Thyroid gland (tissue), 4 donors: ENCODE measurements around the gene TMEM239. TPM values are rescaled to one million over a fixed set of nuclear protein-coding genes. Genes with fewer than 3 reads are reported as not detected.
A peak's percentile ranks its signal among the peaks of the same experiment; 100 is the strongest.
"Not testable (repeated sequence)": the region's sequence is repeated elsewhere in the genome, so short reads cannot be mapped to it uniquely, and the experiment has no call there.

ENCODE experiments used
- DNase-seq, 2 donors: peaks; one replicate each; pipeline ENCODE4 v3.0.0-alpha.2; 2019
- H3K27ac ChIP-seq, 3 donors: fragments of 200-600 bp; sonication (generic); 1 replicate in 2 of 3; 2 replicates in 1 of 3; pipeline ENCODE4 v1.5.1; 2016 to 2019; ENCODE audit warnings: mild to moderate bottlenecking in 1 of 3, moderate library complexity in 1 of 3
- H3K27me3 ChIP-seq: fragments of 200-600 bp; sonication (generic); one replicate; pipeline ENCODE4 v1.5.1; 2019
- H3K36me3 ChIP-seq, 2 donors: fragments of 200-600 bp; sonication (generic); one replicate each; pipeline ENCODE4 v1.5.1; 2016 to 2019
- H3K4me1 ChIP-seq, 2 donors: fragments of 200-600 bp; sonication (generic); one replicate each; pipeline ENCODE4 v1.5.1; 2017 to 2019
- H3K4me3 ChIP-seq, 3 donors: fragments of 200-600 bp; sonication (generic); replicated peaks in 1 of 3; 1 replicate in 2 of 3; 2 replicates in 1 of 3; pipeline ENCODE4 v1.5.1; 2016; ENCODE audit warnings: mild to moderate bottlenecking in 1 of 3
- H3K9me3 ChIP-seq: fragments of 200-600 bp; sonication (generic); one replicate; pipeline ENCODE4 v1.5.1; 2017
- POLR2A ChIP-seq, 2 donors: fragments of 450-650 bp; IDR thresholded peaks; one replicate each; pipeline ENCODE4 v1.6.1; 2017; ENCODE audit warnings: antibody characterized with exemption in 2 of 2, mild to moderate bottlenecking in 2 of 2, moderate library complexity in 1 of 2
- WGBS, 2 donors: methylation state at CpG; one replicate each; pipeline ENCODE4 v1.1.5; 2017; 5-methylcytosine and 5-hydroxymethylcytosine counted together
- intact Hi-C: fragments of 100-400 bp; cut with DNase I; formaldehyde crosslinking; loops from one replicate; pipeline ENCODE4 v1.15.1; 2023
- total RNA-seq, 4 donors: library from RNA; depleted of rRNA; stranded (reverse); fragments of >200 nt; gene quantifications; one replicate each; pipeline ENCODE4 v1.2.3, GENCODE V29; 2016
- TF ChIP-seq, protein P1 (sequence below), 6 experiments: fragments of 200-600 bp in 3 of 6; fragments of 450-650 bp in 3 of 6; sonication (generic) in 3 of 6; IDR thresholded peaks; one replicate each; pipeline ENCODE4 v1.5.1; 2016 to 2019; ENCODE audit warnings: antibody characterized with exemption in 6 of 6, mild to moderate bottlenecking in 2 of 6, inconsistent platforms in 1 of 6, moderate library complexity in 1 of 6

The TMEM239 gene
- total RNA-seq, 4 donors from 2014 or later: not detected

DNA sequence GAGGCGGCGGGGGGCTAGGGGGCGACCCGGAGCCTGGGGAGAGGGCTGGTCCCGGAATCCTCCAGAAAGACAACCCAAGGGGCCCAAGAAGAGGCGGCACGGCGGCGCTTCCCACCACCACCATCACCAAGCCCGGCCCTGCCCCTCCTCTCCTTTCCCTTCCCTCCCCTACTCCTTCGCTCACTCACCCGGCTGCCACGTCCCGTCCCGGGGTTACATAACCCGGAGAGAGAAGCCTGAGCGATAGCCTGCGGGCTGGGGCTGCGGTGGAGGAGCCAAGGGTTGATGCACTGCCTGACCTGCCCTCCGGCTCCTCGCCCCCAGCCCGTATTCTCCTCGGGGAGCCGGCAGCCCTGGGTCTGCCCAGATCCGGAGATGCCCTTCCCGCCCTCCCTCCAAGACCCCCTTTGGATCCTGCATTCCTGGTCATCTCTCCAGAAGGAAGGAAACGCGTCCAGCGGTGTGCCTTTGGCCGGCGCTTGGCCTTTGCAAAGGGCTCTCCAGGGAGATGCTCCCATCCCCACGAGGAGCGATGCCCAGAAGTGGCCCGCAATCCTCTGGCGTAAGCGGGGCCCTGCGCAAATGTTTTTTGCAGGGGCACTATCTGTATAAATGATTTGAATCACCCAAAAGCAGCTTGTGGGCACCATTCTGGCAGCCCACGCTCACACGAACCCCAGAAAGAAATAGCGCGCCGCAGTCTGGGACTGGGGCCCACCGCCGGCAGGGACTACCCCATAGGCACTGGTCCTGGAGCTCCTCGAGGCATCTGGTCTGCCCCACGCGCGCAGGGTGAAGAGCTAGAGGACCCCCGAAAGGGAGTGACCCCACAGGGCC is 11.1 kb upstream of the TMEM239 start:
- Histone ChIP-seq H3K27ac (no peak overlapping the region), H3K27me3 (no peaks in the 10 kb centered on the region), H3K4me1 (peaks cover 12 to 17% of the 10 kb centered on the region in 2 donors), H3K4me3 (no peak overlapping the region), H3K9me3 (no peaks in the 10 kb centered on the region), H3K36me3 (no peaks in the 10 kb centered on the region)
- intact Hi-C loops: no loop called here
- peak; percentile 37 to 54 for DNase-seq
- WGBS, 2 donors: 12 to 18% methylated on average over 27 to 33 of the region's 49 CpGs
- TF ChIP-seq, protein P1, sequence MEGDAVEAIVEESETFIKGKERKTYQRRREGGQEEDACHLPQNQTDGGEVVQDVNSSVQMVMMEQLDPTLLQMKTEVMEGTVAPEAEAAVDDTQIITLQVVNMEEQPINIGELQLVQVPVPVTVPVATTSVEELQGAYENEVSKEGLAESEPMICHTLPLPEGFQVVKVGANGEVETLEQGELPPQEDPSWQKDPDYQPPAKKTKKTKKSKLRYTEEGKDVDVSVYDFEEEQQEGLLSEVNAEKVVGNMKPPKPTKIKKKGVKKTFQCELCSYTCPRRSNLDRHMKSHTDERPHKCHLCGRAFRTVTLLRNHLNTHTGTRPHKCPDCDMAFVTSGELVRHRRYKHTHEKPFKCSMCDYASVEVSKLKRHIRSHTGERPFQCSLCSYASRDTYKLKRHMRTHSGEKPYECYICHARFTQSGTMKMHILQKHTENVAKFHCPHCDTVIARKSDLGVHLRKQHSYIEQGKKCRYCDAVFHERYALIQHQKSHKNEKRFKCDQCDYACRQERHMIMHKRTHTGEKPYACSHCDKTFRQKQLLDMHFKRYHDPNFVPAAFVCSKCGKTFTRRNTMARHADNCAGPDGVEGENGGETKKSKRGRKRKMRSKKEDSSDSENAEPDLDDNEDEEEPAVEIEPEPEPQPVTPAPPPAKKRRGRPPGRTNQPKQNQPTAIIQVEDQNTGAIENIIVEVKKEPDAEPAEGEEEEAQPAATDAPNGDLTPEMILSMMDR (IDR thresholded peaks at IDR 0.05): no peak
- TF ChIP-seq POLR2A (IDR thresholded peaks at IDR 0.05): no peak

DNA sequence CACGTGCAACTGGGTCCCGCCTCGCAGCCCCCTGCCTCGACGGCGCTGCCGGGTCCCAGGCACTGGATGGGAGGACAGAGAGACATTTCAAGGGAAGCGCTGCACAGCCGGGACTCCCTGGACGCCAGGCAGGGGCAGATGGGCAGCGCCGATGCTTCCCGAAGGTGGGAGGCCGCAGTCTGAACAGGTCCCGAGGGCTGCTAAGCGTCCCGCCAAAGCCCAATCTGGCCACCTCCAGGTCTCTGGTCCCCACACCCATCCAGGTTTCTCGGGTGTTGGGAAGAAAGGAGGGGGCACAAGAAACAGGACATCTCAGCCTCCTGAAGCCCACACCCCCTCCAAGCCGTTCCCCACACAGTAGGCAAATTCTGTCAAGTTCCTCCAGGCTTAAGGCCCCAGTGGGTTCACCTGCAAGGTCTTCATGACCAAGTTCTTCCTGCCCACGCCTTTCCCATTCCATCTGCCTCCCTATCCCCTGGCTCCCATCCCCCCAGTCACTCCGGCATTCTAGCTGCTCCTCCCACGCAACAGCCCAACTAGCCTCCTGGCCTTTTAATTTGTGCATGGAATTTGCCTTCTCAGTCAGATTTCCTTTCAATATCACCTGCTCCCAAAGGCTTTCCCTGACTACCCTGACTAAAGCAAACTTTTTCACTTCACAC is 10.3 kb upstream of the TMEM239 start:
- intact Hi-C loops: no loop called here
- H3K4me1 ChIP-seq: peaks cover 5 to 9% of the 10 kb centered on the region in 2 donors
- WGBS, 2 donors: 33 to 41% methylated on average over 14 to 15 of the region's 22 CpGs
- no peaks in the 10 kb centered on the region for H3K36me3 ChIP-seq
- H3K27me3 ChIP-seq: no peaks in the 10 kb centered on the region
- H3K4me3 ChIP-seq: no peak overlapping the region
- TF ChIP-seq, protein P1 (IDR thresholded peaks at IDR 0.05): no peak
- no peak for TF ChIP-seq POLR2A (IDR thresholded peaks at IDR 0.05)
- DNase-seq: no peak
- H3K27ac ChIP-seq: no peak overlapping the region
- no peaks in the 10 kb centered on the region for H3K9me3 ChIP-seq

DNA sequence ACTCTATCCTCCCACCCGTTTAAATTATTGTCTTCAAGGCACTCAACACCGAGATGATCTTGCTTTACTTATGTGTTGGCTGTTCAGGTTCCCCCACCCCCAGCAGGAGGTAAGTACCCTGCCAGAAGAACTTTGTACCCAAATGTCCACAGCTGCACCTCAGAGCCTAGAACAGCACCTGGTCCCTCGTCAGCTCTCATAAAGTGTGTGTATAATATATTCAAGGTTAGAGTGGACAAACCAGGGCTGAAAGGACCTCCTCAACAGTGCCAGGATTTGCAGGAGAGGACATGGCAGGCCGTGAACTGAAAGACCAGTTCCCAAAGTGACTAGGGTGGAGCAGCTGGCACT is 9.8 kb upstream of the TMEM239 start:
- TF ChIP-seq, protein P1 (IDR thresholded peaks at IDR 0.05): no peak
- TF ChIP-seq POLR2A (IDR thresholded peaks at IDR 0.05): no peak
- no peak overlapping the region for H3K27ac ChIP-seq
- H3K4me3 ChIP-seq: no peak overlapping the region
- H3K4me1 ChIP-seq: peaks cover 0 to 9% of the 10 kb centered on the region in 2 donors
- no peaks in the 10 kb centered on the region for H3K36me3 ChIP-seq
- intact Hi-C loops: no loop called here
- 59 to 62% methylated on average over 4 of the region's 4 CpGs for WGBS, 2 donors
- no peak for DNase-seq
- H3K9me3 ChIP-seq: no peaks in the 10 kb centered on the region
- no peaks in the 10 kb centered on the region for H3K27me3 ChIP-seq

DNA sequence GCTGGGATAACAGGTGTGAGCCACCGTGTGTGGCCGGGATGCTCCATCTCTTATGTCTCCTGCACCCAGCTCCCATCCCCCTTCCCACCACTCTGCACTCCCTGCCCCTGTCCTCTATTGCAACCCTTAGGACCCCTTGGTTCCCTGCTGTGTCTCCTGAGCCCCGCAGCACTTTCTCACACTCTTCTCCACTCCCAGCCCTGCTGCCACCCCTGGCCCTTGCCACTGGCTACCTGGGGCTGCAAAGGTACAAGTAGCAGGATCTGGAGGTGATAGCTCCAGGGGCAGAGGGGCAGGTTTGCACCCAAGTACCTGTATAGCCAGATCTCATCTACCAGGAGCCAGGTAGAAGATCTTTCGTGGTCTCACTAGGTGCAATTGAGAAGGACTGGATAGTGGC is 9.1 kb upstream of the TMEM239 start:
- Histone ChIP-seq H3K4me3 (no peak overlapping the region), H3K27me3 (no peaks in the 10 kb centered on the region), H3K9me3 (no peaks in the 10 kb centered on the region), H3K27ac (no peak overlapping the region), H3K4me1 (peaks cover 0 to 9% of the 10 kb centered on the region in 2 donors), H3K36me3 (no peaks in the 10 kb centered on the region)
- intact Hi-C loops: no loop called here
- WGBS, 2 donors: 82% methylated on average over 4 of the region's 4 CpGs
- TF ChIP-seq POLR2A (IDR thresholded peaks at IDR 0.05): no peak
- TF ChIP-seq, protein P1 (IDR thresholded peaks at IDR 0.05): no peak
- DNase-seq: no peak

DNA sequence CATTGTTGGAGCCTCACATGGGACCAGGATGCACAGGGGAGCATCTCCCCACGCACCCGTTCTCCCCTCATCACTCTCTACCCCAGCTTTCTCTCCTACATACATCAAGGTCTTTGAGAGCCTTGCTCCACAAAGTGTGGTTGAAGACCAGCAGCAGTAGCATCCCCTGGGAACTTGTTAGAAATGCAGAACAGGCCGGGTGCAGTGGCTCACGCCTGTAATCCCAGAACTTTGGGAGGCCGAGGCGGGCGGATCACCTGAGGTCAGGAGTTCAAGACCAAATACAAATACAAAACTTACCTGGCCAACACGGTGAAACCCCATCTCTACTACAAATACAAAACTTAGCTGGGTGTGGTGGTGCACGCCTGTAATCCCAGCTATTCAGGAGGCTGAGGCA is 8.2 kb upstream of the TMEM239 start:
- H3K27me3 ChIP-seq, H3K4me1 ChIP-seq, H3K27ac ChIP-seq, intact Hi-C loops, DNase-seq, H3K4me3 ChIP-seq, H3K36me3 ChIP-seq, H3K9me3 ChIP-seq: not testable (repeated sequence)
- 80 to 83% methylated on average over 9 of the region's 9 CpGs for WGBS, 2 donors
